Activated CD4-positive, alpha-beta T cell treated with anti-CD3 and anti-CD28 coated beads for 36 hours (primary cell): ENCODE data around the gene GCDH. TPM values are rescaled to one million over a fixed set of nuclear protein-coding genes. Genes with fewer than 3 reads are reported as not detected.

Source experiments
- ATAC-seq: fragments of 200-7000 bp; cut with Tn5 transposase; one replicate; pipeline ENCODE4 v1.10.0; 2021; ENCODE audit warnings: mild to moderate bottlenecking, moderate library complexity
- CTCF ChIA-PET: fragments of 350-600 bp; sonication (Branson Sonifier 250); formaldehyde crosslinking; loops from one replicate; lab custom pipeline; 2021; ENCODE audit warnings: antibody characterized with exemption; lab: Charles Lee
- POLR2A ChIA-PET: fragments of 350-600 bp; sonication (Branson Sonifier 250); formaldehyde crosslinking; loops from one replicate; lab custom pipeline; 2021; ENCODE audit warnings: antibody characterized with exemption, inconsistent platforms; lab: Charles Lee
- DNase-seq: peaks from one replicate; pipeline ENCODE4 v3.0.0-alpha.2; 2020
- H3K27ac Mint-ChIP-seq: one replicate; pipeline ENCODE4 v1.8.0; 2021; ENCODE audit warnings: mixed read lengths
- H3K27me3 Mint-ChIP-seq: one replicate; pipeline ENCODE4 v1.8.0; 2021; ENCODE audit warnings: mixed read lengths
- H3K36me3 Mint-ChIP-seq: one replicate; pipeline ENCODE4 v1.8.0; 2021; ENCODE audit warnings: low read depth, mixed read lengths
- H3K4me1 Mint-ChIP-seq: one replicate; pipeline ENCODE4 v1.8.0; 2021; ENCODE audit warnings: mixed read lengths
- H3K4me3 Mint-ChIP-seq: one replicate; pipeline ENCODE4 v1.8.0; 2021; ENCODE audit warnings: mild to moderate bottlenecking, moderate library complexity, mixed read lengths
- H3K9me3 Mint-ChIP-seq: one replicate; pipeline ENCODE4 v1.8.0; 2021; ENCODE audit warnings: low read depth, mixed read lengths
- intact Hi-C, 2 experiments: fragments of 100-400 bp; cut with DNase I in 1 of 2; cut with micrococcal nuclease in 1 of 2; formaldehyde crosslinking; loops; one replicate each; pipeline versions ENCODE4 v1.14.2 to v1.15.1; 2022 to 2024; cut with DNase I, micrococcal nuclease
- total RNA-seq, 2 experiments: library from RNA; stranded (reverse); gene quantifications; one replicate each; pipeline ENCODE4 v1.2.3, GENCODE V29; 2021

Gene GCDH
- total RNA-seq, 2 experiments from 2014 or later: 36.2 to 41.1 TPM

- ATAC-seq (peak; percentile 69), DNase-seq (peak; percentile 96)
- peak within 1 kb of the TSS; percentile 94 for H3K27ac Mint-ChIP-seq
- no peaks in the 10 kb centered on the region for H3K9me3 Mint-ChIP-seq
- no peaks in the 10 kb centered on the region for H3K27me3 Mint-ChIP-seq
- H3K4me1 Mint-ChIP-seq: peaks cover 39% of the 10 kb centered on the region
- peak within 1 kb of the TSS; percentile 99 for H3K4me3 Mint-ChIP-seq
- intact Hi-C loops: loop anchor here (1.0 to 10.0 kb wide), 9 partner anchors 12 to 1071 kb away; partner anchors contain the start of genes SYCE2 (in 2 of the 2), DHPS (in 1 of the 2), GADD45GIP1 (in 1 of the 2) and GCDH (in 1 of the 2)
- POLR2A ChIA-PET: interaction anchor here (1.0 to 1.3 kb wide), 2 partner anchors 42 to 48 kb away, joined by 3 to 4 read pairs; partner anchors contain the start of gene GCDH
- H3K36me3 Mint-ChIP-seq: peaks cover 36% of the 10 kb centered on the region
- CTCF ChIA-PET: interaction anchor here (1.0 to 1.7 kb wide), 4 partner anchors 20 to 32 kb away, joined by 3 to 4 read pairs (median 4); no protein-coding TSS in a partner anchor
Observed at GRCh38 chr19:12933287-12934072, 42.5 kb downstream of the GCDH start, which contains the start of gene FARSA. TSS of gene FARSA (minus strand) at chr19:12933711. CDS start at chr19:12933696, 15 bp downstream.

- ChIA-PET POLR2A (interaction anchor here (1.0 kb wide), 1 partner anchor 50 kb away, joined by 3 read pairs; no protein-coding TSS in a partner anchor), CTCF (interaction anchor here (0.6 to 0.7 kb wide), 2 partner anchors 16 to 156 kb away, joined by 3 to 4 read pairs; partner anchors contain the start of gene SYCE2)
- no peaks in the 10 kb centered on the region for H3K9me3 Mint-ChIP-seq
- peak; percentile 4 for DNase-seq
- peaks cover 48% of the 10 kb centered on the region for H3K4me1 Mint-ChIP-seq
- peaks cover 42% of the 10 kb centered on the region for H3K36me3 Mint-ChIP-seq
- no peak overlapping the region for H3K4me3 Mint-ChIP-seq
- no peak for ATAC-seq
- intact Hi-C loops: loop anchor here (5.0 to 10.0 kb wide), 3 partner anchors 143 to 1070 kb away; partner anchors contain the start of genes JUNB (in 1 of the 2), RFX1 (in 1 of the 2) and TNPO2 (in 1 of the 2)
- no peaks in the 10 kb centered on the region for H3K27me3 Mint-ChIP-seq
- no peak overlapping the region for H3K27ac Mint-ChIP-seq
Observed at GRCh38 chr19:12935071-12935470, 44.1 kb downstream of the GCDH start.

- POLR2A ChIA-PET: no interaction called here
- ATAC-seq: no peak
- intact Hi-C loops: loop anchor here (5.0 to 10.0 kb wide), 3 partner anchors 144 to 1068 kb away; partner anchors contain the start of genes JUNB (in 1 of the 2), RFX1 (in 1 of the 2) and TNPO2 (in 1 of the 2)
- H3K36me3 Mint-ChIP-seq: peaks cover 46% of the 10 kb centered on the region
- H3K27ac Mint-ChIP-seq: peak overlapping the region; percentile 77
- DNase-seq: peak; percentile 20
- H3K27me3 Mint-ChIP-seq: no peaks in the 10 kb centered on the region
- no peaks in the 10 kb centered on the region for H3K9me3 Mint-ChIP-seq
- H3K4me3 Mint-ChIP-seq: no peak overlapping the region
- CTCF ChIA-PET: no interaction called here
- H3K4me1 Mint-ChIP-seq: peaks cover 58% of the 10 kb centered on the region
Observed at GRCh38 chr19:12936582-12936981, 45.6 kb downstream of the GCDH start.

GRCh38 chr19:12937093-12937926 is 46.4 kb downstream of the GCDH start:
- ATAC-seq (no peak), DNase-seq (peak; percentile 50)
- H3K36me3 Mint-ChIP-seq: peaks cover 49% of the 10 kb centered on the region
- ChIA-PET CTCF (interaction anchor here (0.9 to 2.8 kb wide), 4 partner anchors 28 to 172 kb away, joined by 3 to 13 read pairs (median 4); partner anchors contain the start of gene GCDH), POLR2A (interaction anchor here (0.5 to 1.2 kb wide), 5 partner anchors 18 to 209 kb away, joined by 3 to 7 read pairs (median 4); partner anchors contain the start of genes GCDH and SYCE2)
- H3K9me3 Mint-ChIP-seq: no peaks in the 10 kb centered on the region
- H3K4me3 Mint-ChIP-seq: peak overlapping the region; percentile 99
- H3K27ac Mint-ChIP-seq: peak overlapping the region; percentile 86
- intact Hi-C loops: loop anchor here (5.0 to 10.0 kb wide), 3 partner anchors 145 to 1067 kb away; partner anchors contain the start of genes JUNB (in 1 of the 2), RFX1 (in 1 of the 2) and TNPO2 (in 1 of the 2)
- peaks cover 57% of the 10 kb centered on the region for H3K4me1 Mint-ChIP-seq
- no peaks in the 10 kb centered on the region for H3K27me3 Mint-ChIP-seq

- Mint-ChIP-seq H3K27me3 (no peaks in the 10 kb centered on the region), H3K4me3 (peak within 1 kb of the TSS; percentile 99), H3K9me3 (no peaks in the 10 kb centered on the region), H3K27ac (peak within 1 kb of the TSS; percentile 96), H3K36me3 (peaks cover 49% of the 10 kb centered on the region), H3K4me1 (peaks cover 56% of the 10 kb centered on the region)
- DNase-seq (peak; percentile 99), ATAC-seq (peak; percentile 89)
- CTCF ChIA-PET: interaction anchor here (0.9 to 2.8 kb wide), 4 partner anchors 27 to 173 kb away, joined by 3 to 13 read pairs (median 4); partner anchors contain the start of gene GCDH
- intact Hi-C loops: loop anchor here (1.0 to 10.0 kb wide), 13 partner anchors 19 to 1067 kb away; partner anchors contain the start of genes SYCE2 (in 2 of the 2), GADD45GIP1 (in 1 of the 2), GCDH (in 1 of the 2) and GET3 (in 1 of the 2)
- POLR2A ChIA-PET: interaction anchor here (0.5 to 1.2 kb wide), 5 partner anchors 19 to 208 kb away, joined by 3 to 7 read pairs (median 4); partner anchors contain the start of genes GCDH and SYCE2
Observed at GRCh38 chr19:12937927-12938778, 47.2 kb downstream of the GCDH start, which contains the start of gene CALR. TSS of gene CALR (plus strand) at chr19:12938609. CDS start at chr19:12938680, 71 bp downstream.

GRCh38 chr19:12938779-12939601 is 48.0 kb downstream of the GCDH start:
- POLR2A ChIA-PET: interaction anchor here (0.7 kb wide), 1 partner anchor 1067 kb away, joined by 8 read pairs; no protein-coding TSS in a partner anchor
- ATAC-seq: no peak
- peak; percentile 67 for DNase-seq
- Mint-ChIP-seq H3K4me1 (peaks cover 62% of the 10 kb centered on the region), H3K9me3 (no peaks in the 10 kb centered on the region), H3K27me3 (no peaks in the 10 kb centered on the region), H3K4me3 (peak overlapping the region; percentile 99), H3K27ac (peak overlapping the region; percentile 96), H3K36me3 (peaks cover 55% of the 10 kb centered on the region)
- CTCF ChIA-PET: interaction anchor here (0.6 to 2.8 kb wide), 3 partner anchors 26 to 150 kb away, joined by 3 to 13 read pairs (median 3); no protein-coding TSS in a partner anchor
- intact Hi-C loops: loop anchor here (1.0 to 10.0 kb wide), 13 partner anchors 18 to 1066 kb away; partner anchors contain the start of genes SYCE2 (in 2 of the 2), GADD45GIP1 (in 1 of the 2), GCDH (in 1 of the 2) and GET3 (in 1 of the 2)

- ChIA-PET CTCF (interaction anchor here (0.6 to 2.8 kb wide), 2 partner anchors 25 to 74 kb away, joined by 3 to 13 read pairs; no protein-coding TSS in a partner anchor), POLR2A (no interaction called here)
- ATAC-seq (no peak), DNase-seq (no peak)
- H3K27me3 Mint-ChIP-seq: no peaks in the 10 kb centered on the region
- peak overlapping the region; percentile 99 for H3K4me3 Mint-ChIP-seq
- H3K36me3 Mint-ChIP-seq: peaks cover 62% of the 10 kb centered on the region
- H3K27ac Mint-ChIP-seq: peak overlapping the region; percentile 96
- intact Hi-C loops: loop anchor here (2.0 to 10.0 kb wide), 8 partner anchors 17 to 1575 kb away; partner anchors contain the start of genes DNAJB1 (in 1 of the 2), GADD45GIP1 (in 1 of the 2), IER2 (in 1 of the 2) and JUNB (in 1 of the 2)
- H3K9me3 Mint-ChIP-seq: no peaks in the 10 kb centered on the region
- peaks cover 66% of the 10 kb centered on the region for H3K4me1 Mint-ChIP-seq
Observed at GRCh38 chr19:12939975-12940423, 49.0 kb downstream of the GCDH start.

- CTCF ChIA-PET: no interaction called here
- DNase-seq (no peak), ATAC-seq (no peak)
- peak overlapping the region; percentile 96 for H3K27ac Mint-ChIP-seq
- peaks cover 70% of the 10 kb centered on the region for H3K36me3 Mint-ChIP-seq
- POLR2A ChIA-PET: interaction anchor here (0.6 kb wide), 2 partner anchors 42 to 123 kb away, joined by 3 read pairs; no protein-coding TSS in a partner anchor
- no peaks in the 10 kb centered on the region for H3K27me3 Mint-ChIP-seq
- peaks cover 72% of the 10 kb centered on the region for H3K4me1 Mint-ChIP-seq
- intact Hi-C loops: loop anchor here in 1 of 2 experiments (10.0 kb wide), 1 partner anchor 1574 kb away; the partner anchor contains the start of gene DNAJB1
- peak overlapping the region; percentile 51 for H3K4me3 Mint-ChIP-seq
- no peaks in the 10 kb centered on the region for H3K9me3 Mint-ChIP-seq
Observed at GRCh38 chr19:12940897-12941296, 49.9 kb downstream of the GCDH start.
